Fibroblast of lung (primary cell): ENCODE data around the gene LGALS4.
"Not testable (repeated sequence)": the region's sequence is repeated elsewhere in the genome, so short reads cannot be mapped to it uniquely, and the experiment has no call there.

ENCODE experiments used
- CTCF ChIP-seq, 2 donors: IDR thresholded peaks in 1 of 2; conservative IDR thresholded peaks in 1 of 2; 1 replicate in 1 of 2; 2 replicates in 1 of 2; pipeline ENCODE4 v1.5.1; 2011 to 2012; ENCODE audit warnings: low read length in 2 of 2, control low read depth in 1 of 2, inconsistent platforms in 1 of 2, low read depth in 1 of 2, mild to moderate bottlenecking in 1 of 2
- EZH2 ChIP-seq: IDR thresholded peaks from 2 replicates; pipeline ENCODE4 v1.5.1; 2012; ENCODE audit warnings: low read length, control low read depth, mild to moderate bottlenecking; ENCODE audit errors: missing control alignments

- not testable (repeated sequence) for TF ChIP-seq CTCF (conservative IDR thresholded peaks at IDR 0.05 in 1 of 2, IDR thresholded peaks at IDR 0.05 in 1 of 2; ENCODE audit: low read depth in 1 of 2, low read length in 2 of 2); EZH2
Measured at GRCh38 chr19:38754196-38754595, 58.5 kb downstream of the LGALS4 start.
